Mesothelial cell of epicardium (in vitro differentiated cells): ENCODE results near the gene SLC43A3. TPM values are rescaled to one million over a fixed set of nuclear protein-coding genes. Genes with fewer than 3 reads are reported as not detected.
"Not testable (repeated sequence)": the region's sequence is repeated elsewhere in the genome, so short reads cannot be mapped to it uniquely, and the experiment has no call there.

ENCODE experiments used
- DNase-seq, 2 experiments: peaks; one replicate each; pipeline ENCODE4 v3.0.0; 2021; ENCODE audit warnings: low spot score in 2 of 2; ENCODE audit not compliant: unreplicated experiment in 2 of 2
- H3K27ac Mint-ChIP-seq: 2 replicates; pipeline ENCODE4 v1.8.0; 2021; ENCODE audit warnings: mixed read lengths
- H3K27me3 Mint-ChIP-seq: 2 replicates; pipeline ENCODE4 v1.8.0; 2021; ENCODE audit warnings: low read depth, mixed read lengths
- H3K36me3 Mint-ChIP-seq: 2 replicates; pipeline ENCODE4 v1.8.0; 2021; ENCODE audit warnings: mixed read lengths
- H3K4me1 Mint-ChIP-seq: 2 replicates; pipeline ENCODE4 v1.8.0; 2021; ENCODE audit warnings: mixed read lengths
- H3K4me3 Mint-ChIP-seq: 2 replicates; pipeline ENCODE4 v1.8.0; 2021; ENCODE audit warnings: mild to moderate bottlenecking, moderate library complexity, mixed read lengths
- H3K9me3 Mint-ChIP-seq: 2 replicates; pipeline ENCODE4 v1.8.0; 2021; ENCODE audit warnings: mixed read lengths
- CTCF ChIP-seq: fragments of 200-600 bp; sonication (generic); IDR thresholded peaks from one replicate; pipeline ENCODE4 v1.5.0; 2021; ENCODE audit warnings: antibody characterized with exemption; ENCODE audit not compliant: unreplicated experiment
- total RNA-seq: library from RNA; stranded (reverse); gene quantifications from 3 replicates; pipeline ENCODE4 v1.2.1, GENCODE V29; 2021

The SLC43A3 gene
- total RNA-seq, 1 donor from 2014 or later = 11.8 TPM

- Mint-ChIP-seq H3K27me3 (peaks cover 54% of the 10 kb centered on the region), H3K9me3 (no peaks in the 10 kb centered on the region), H3K36me3 (no peaks in the 10 kb centered on the region), H3K4me1 (no peaks in the 10 kb centered on the region), H3K27ac (no peak overlapping the region), H3K4me3 (no peak overlapping the region)
- no peak for DNase-seq
- TF ChIP-seq CTCF = no peak
Measured at GRCh38 chr11:57446055-57446454, 19.1 kb upstream of the SLC43A3 start.

GRCh38 chr11:57445122-57445394, 18.1 kb upstream of the SLC43A3 start:
- H3K9me3 Mint-ChIP-seq, H3K27ac Mint-ChIP-seq, H3K4me3 Mint-ChIP-seq, H3K36me3 Mint-ChIP-seq, DNase-seq, H3K4me1 Mint-ChIP-seq: not testable (repeated sequence)
- H3K27me3 Mint-ChIP-seq = peaks cover 47% of the 10 kb centered on the region

- Mint-ChIP-seq H3K27ac (no peak overlapping the region), H3K36me3 (no peaks in the 10 kb centered on the region)
Measured at GRCh38 chr11:57444362-57445121, 17.6 kb upstream of the SLC43A3 start.

GRCh38 chr11:57440744-57441414, 14.0 kb upstream of the SLC43A3 start:
- DNase-seq = no peak
- Mint-ChIP-seq H3K4me3 (no peak overlapping the region), H3K4me1 (no peaks in the 10 kb centered on the region), H3K27ac (no peak overlapping the region), H3K36me3 (no peaks in the 10 kb centered on the region), H3K27me3 (peaks cover 30% of the 10 kb centered on the region), H3K9me3 (no peaks in the 10 kb centered on the region)
- TF ChIP-seq CTCF = no peak

More at GRCh38 chr11:57444362-57445121, 17.6 kb upstream of the SLC43A3 start:
- Mint-ChIP-seq H3K27me3 (peaks cover 44% of the 10 kb centered on the region), H3K4me1 (no peaks in the 10 kb centered on the region), H3K4me3 (no peak overlapping the region), H3K9me3 (no peaks in the 10 kb centered on the region)
- no peak for TF ChIP-seq CTCF
- DNase-seq = no peak

- H3K27ac Mint-ChIP-seq = no peak overlapping the region
- peaks cover 28% of the 10 kb centered on the region for H3K27me3 Mint-ChIP-seq
- no peaks in the 10 kb centered on the region for H3K4me1 Mint-ChIP-seq
- no peak overlapping the region for H3K4me3 Mint-ChIP-seq
- TF ChIP-seq CTCF = no peak
- H3K9me3 Mint-ChIP-seq = no peaks in the 10 kb centered on the region
- no peaks in the 10 kb centered on the region for H3K36me3 Mint-ChIP-seq
- DNase-seq = no peak
Measured at GRCh38 chr11:57439786-57440185, 12.9 kb upstream of the SLC43A3 start.
